Measurements from ENCODE around the gene KRCC1.
"Not testable (repeated sequence)": the region's sequence is repeated elsewhere in the genome, so short reads cannot be mapped to it uniquely, and the experiment has no call there.

DNA sequence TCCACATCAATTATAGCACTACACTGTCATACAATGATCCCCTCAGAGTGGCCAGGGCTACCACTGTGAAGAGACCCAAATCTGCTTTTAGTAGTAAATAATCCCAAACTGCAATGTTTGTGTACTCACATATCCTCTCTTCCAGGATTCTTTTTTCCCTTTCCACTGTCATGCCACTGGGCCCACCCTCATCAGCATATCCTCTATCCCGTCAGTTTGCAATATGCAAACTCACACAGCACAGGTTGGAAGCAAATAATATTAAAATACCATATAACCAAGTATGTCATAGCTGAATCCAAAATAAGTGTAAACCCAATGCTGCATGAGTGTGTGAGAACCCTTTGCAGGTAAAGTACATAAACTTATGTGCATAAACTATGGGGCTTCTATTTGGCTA lies 68.1 kb downstream of the KRCC1 start:
- not testable (repeated sequence) for TF ChIP-seq EZH2phosphoT487 (IDR thresholded peaks at IDR 0.05; ENCODE audit: borderline replicate concordance, low read length)
- TF ChIP-seq, protein P1, sequence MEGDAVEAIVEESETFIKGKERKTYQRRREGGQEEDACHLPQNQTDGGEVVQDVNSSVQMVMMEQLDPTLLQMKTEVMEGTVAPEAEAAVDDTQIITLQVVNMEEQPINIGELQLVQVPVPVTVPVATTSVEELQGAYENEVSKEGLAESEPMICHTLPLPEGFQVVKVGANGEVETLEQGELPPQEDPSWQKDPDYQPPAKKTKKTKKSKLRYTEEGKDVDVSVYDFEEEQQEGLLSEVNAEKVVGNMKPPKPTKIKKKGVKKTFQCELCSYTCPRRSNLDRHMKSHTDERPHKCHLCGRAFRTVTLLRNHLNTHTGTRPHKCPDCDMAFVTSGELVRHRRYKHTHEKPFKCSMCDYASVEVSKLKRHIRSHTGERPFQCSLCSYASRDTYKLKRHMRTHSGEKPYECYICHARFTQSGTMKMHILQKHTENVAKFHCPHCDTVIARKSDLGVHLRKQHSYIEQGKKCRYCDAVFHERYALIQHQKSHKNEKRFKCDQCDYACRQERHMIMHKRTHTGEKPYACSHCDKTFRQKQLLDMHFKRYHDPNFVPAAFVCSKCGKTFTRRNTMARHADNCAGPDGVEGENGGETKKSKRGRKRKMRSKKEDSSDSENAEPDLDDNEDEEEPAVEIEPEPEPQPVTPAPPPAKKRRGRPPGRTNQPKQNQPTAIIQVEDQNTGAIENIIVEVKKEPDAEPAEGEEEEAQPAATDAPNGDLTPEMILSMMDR (IDR thresholded peaks at IDR 0.05; ENCODE audit: low read depth, low read length, poor library complexity, severe bottlenecking), result not testable (repeated sequence)
